Activated CD4-positive, alpha-beta T cell treated with anti-CD3 and anti-CD28 coated beads, Interleukin-2, amount 10 ng/mL, durations not matched to agents 24 days and 14 days (primary cell): Measurements from ENCODE around the gene HPS4. TPM values are rescaled to one million over a fixed set of nuclear protein-coding genes. Genes with fewer than 3 reads are reported as not detected.

Source experiments
- DNase-seq: peaks from one replicate; pipeline ENCODE4 v3.0.0; 2022
- H3K27ac Mint-ChIP-seq: one replicate; pipeline ENCODE4 v1.8.0; 2022; ENCODE audit warnings: mild to moderate bottlenecking, mixed read lengths
- H3K27me3 Mint-ChIP-seq: one replicate; pipeline ENCODE4 v1.8.0; 2022; ENCODE audit warnings: mixed read lengths
- H3K36me3 Mint-ChIP-seq: one replicate; pipeline ENCODE4 v1.8.0; 2022; ENCODE audit warnings: low read depth, mild to moderate bottlenecking, mixed read lengths
- H3K4me1 Mint-ChIP-seq: one replicate; pipeline ENCODE4 v1.8.0; 2021; ENCODE audit warnings: mixed read lengths
- H3K4me3 Mint-ChIP-seq: one replicate; pipeline ENCODE4 v1.8.0; 2022; ENCODE audit warnings: mild to moderate bottlenecking, moderate library complexity, mixed read lengths
- H3K9me3 Mint-ChIP-seq: one replicate; pipeline ENCODE4 v1.8.0; 2021; ENCODE audit warnings: mixed read lengths
- intact Hi-C: fragments of 100-400 bp; cut with micrococcal nuclease; formaldehyde crosslinking; loops from one replicate; pipeline ENCODE4 v1.15.1; 2023
- total RNA-seq: library from RNA; stranded (reverse); gene quantifications from 2 replicates; pipeline ENCODE4 v1.2.3, GENCODE V29; 2022

The HPS4 gene
- total RNA-seq, 1 donor from 2014 or later, result 47.0 TPM

GRCh38 chr22:26436903-26437515 lies 46.6 kb downstream of the HPS4 start:
- Mint-ChIP-seq H3K36me3 (peaks cover 45% of the 10 kb centered on the region), H3K27ac (no peak overlapping the region), H3K4me1 (peaks cover 52% of the 10 kb centered on the region), H3K4me3 (peak overlapping the region; percentile 3), H3K27me3 (no peaks in the 10 kb centered on the region), H3K9me3 (no peaks in the 10 kb centered on the region)
- intact Hi-C loops, result no loop called here
- DNase-seq, result no peak

- Mint-ChIP-seq H3K4me1 (peaks cover 63% of the 10 kb centered on the region), H3K27ac (peak overlapping the region; percentile 30), H3K4me3 (peak overlapping the region; percentile 8), H3K9me3 (no peaks in the 10 kb centered on the region), H3K36me3 (peaks cover 47% of the 10 kb centered on the region), H3K27me3 (no peaks in the 10 kb centered on the region)
- no peak for DNase-seq
- intact Hi-C loops, result no loop called here
Observed at GRCh38 chr22:26435327-26436093, 48.1 kb downstream of the HPS4 start.

GRCh38 chr22:26433805-26434204 lies 49.8 kb downstream of the HPS4 start:
- DNase-seq, result no peak
- H3K27me3 Mint-ChIP-seq, result no peaks in the 10 kb centered on the region
- no peak overlapping the region for H3K4me3 Mint-ChIP-seq
- H3K9me3 Mint-ChIP-seq, result no peaks in the 10 kb centered on the region
- no peak overlapping the region for H3K27ac Mint-ChIP-seq
- intact Hi-C loops, result no loop called here
- peaks cover 71% of the 10 kb centered on the region for H3K4me1 Mint-ChIP-seq
- H3K36me3 Mint-ChIP-seq, result peaks cover 56% of the 10 kb centered on the region

- no peak for DNase-seq
- Mint-ChIP-seq H3K9me3 (no peaks in the 10 kb centered on the region), H3K4me1 (peaks cover 79% of the 10 kb centered on the region), H3K36me3 (peaks cover 58% of the 10 kb centered on the region), H3K27ac (peak overlapping the region; percentile 41), H3K27me3 (no peaks in the 10 kb centered on the region), H3K4me3 (peak overlapping the region; percentile 47)
- intact Hi-C loops, result no loop called here
Observed at GRCh38 chr22:26432619-26433311, 50.8 kb downstream of the HPS4 start.

- intact Hi-C loops, result loop anchor here (1.0 to 2.0 kb wide), 3 partner anchors 27 to 241 kb away; partner anchors contain the start of genes HPS4 and SRRD
- H3K4me1 Mint-ChIP-seq, result peaks cover 68% of the 10 kb centered on the region
- peak overlapping the region; percentile 89 for H3K4me3 Mint-ChIP-seq
- H3K9me3 Mint-ChIP-seq, result no peaks in the 10 kb centered on the region
- DNase-seq, result peak; percentile 63
- H3K27ac Mint-ChIP-seq, result peak overlapping the region; percentile 91
- H3K27me3 Mint-ChIP-seq, result peaks cover 5% of the 10 kb centered on the region
- H3K36me3 Mint-ChIP-seq, result peaks cover 50% of the 10 kb centered on the region
Observed at GRCh38 chr22:26431261-26431995, 52.2 kb downstream of the HPS4 start.

- H3K9me3 Mint-ChIP-seq, result no peaks in the 10 kb centered on the region
- peak overlapping the region; percentile 91 for H3K27ac Mint-ChIP-seq
- intact Hi-C loops, result loop anchor here (2.0 kb wide), 2 partner anchors 26 to 242 kb away; no protein-coding TSS in a partner anchor
- peaks cover 60% of the 10 kb centered on the region for H3K4me1 Mint-ChIP-seq
- H3K27me3 Mint-ChIP-seq, result peaks cover 5% of the 10 kb centered on the region
- peaks cover 44% of the 10 kb centered on the region for H3K36me3 Mint-ChIP-seq
- DNase-seq, result peak; percentile 70
- peak overlapping the region; percentile 89 for H3K4me3 Mint-ChIP-seq
Observed at GRCh38 chr22:26430600-26430999, 53.0 kb downstream of the HPS4 start.

GRCh38 chr22:26429458-26430286 lies 53.9 kb downstream of the HPS4 start:
- peaks cover 54% of the 10 kb centered on the region for H3K4me1 Mint-ChIP-seq
- H3K27me3 Mint-ChIP-seq, result peaks cover 5% of the 10 kb centered on the region
- intact Hi-C loops, result loop anchor here (2.0 kb wide), 3 partner anchors 25 to 243 kb away; no protein-coding TSS in a partner anchor
- no peaks in the 10 kb centered on the region for H3K9me3 Mint-ChIP-seq
- peak overlapping the region; percentile 91 for H3K27ac Mint-ChIP-seq
- peak overlapping the region; percentile 89 for H3K4me3 Mint-ChIP-seq
- DNase-seq, result peak; percentile 73
- H3K36me3 Mint-ChIP-seq, result peaks cover 37% of the 10 kb centered on the region

- peaks cover 29% of the 10 kb centered on the region for H3K36me3 Mint-ChIP-seq
- intact Hi-C loops, result loop anchor here (2.0 kb wide), 1 partner anchor 236 kb away; no protein-coding TSS in a partner anchor
- peaks cover 9% of the 10 kb centered on the region for H3K27me3 Mint-ChIP-seq
- peaks cover 49% of the 10 kb centered on the region for H3K4me1 Mint-ChIP-seq
- peak within 1 kb of the TSS; percentile 94 for H3K4me3 Mint-ChIP-seq
- DNase-seq, result peak; percentile 94
- peak within 1 kb of the TSS; percentile 97 for H3K27ac Mint-ChIP-seq
- H3K9me3 Mint-ChIP-seq, result peaks cover 1% of the 10 kb centered on the region
Observed at GRCh38 chr22:26428515-26429457, 54.8 kb downstream of the HPS4 start, which contains the start of gene ASPHD2. Gene ASPHD2, plus strand, starts transcription at chr22:26429260. Its CDS starts 4,356 bp downstream, at chr22:26433616.

- intact Hi-C loops, result no loop called here
- Mint-ChIP-seq H3K4me1 (peaks cover 35% of the 10 kb centered on the region), H3K27ac (peak overlapping the region; percentile 72), H3K36me3 (peaks cover 17% of the 10 kb centered on the region), H3K4me3 (peak overlapping the region; percentile 41), H3K27me3 (peaks cover 11% of the 10 kb centered on the region), H3K9me3 (peaks cover 8% of the 10 kb centered on the region)
- no peak for DNase-seq
Observed at GRCh38 chr22:26426924-26427323, 56.7 kb downstream of the HPS4 start.

GRCh38 chr22:26418620-26419019 lies 65.0 kb downstream of the HPS4 start:
- no peak overlapping the region for H3K4me3 Mint-ChIP-seq
- peaks cover 5% of the 10 kb centered on the region for H3K9me3 Mint-ChIP-seq
- intact Hi-C loops, result no loop called here
- H3K27me3 Mint-ChIP-seq, result peaks cover 38% of the 10 kb centered on the region
- no peaks in the 10 kb centered on the region for H3K36me3 Mint-ChIP-seq
- no peak for DNase-seq
- H3K4me1 Mint-ChIP-seq, result peaks cover 3% of the 10 kb centered on the region
- no peak overlapping the region for H3K27ac Mint-ChIP-seq

GRCh38 chr22:26417406-26417805 lies 66.2 kb downstream of the HPS4 start:
- intact Hi-C loops, result no loop called here
- Mint-ChIP-seq H3K4me3 (no peak overlapping the region), H3K9me3 (no peaks in the 10 kb centered on the region), H3K27ac (no peak overlapping the region), H3K36me3 (no peaks in the 10 kb centered on the region), H3K27me3 (peaks cover 39% of the 10 kb centered on the region), H3K4me1 (peaks cover 3% of the 10 kb centered on the region)
- no peak for DNase-seq
